SIG-M5 treated with dmso at 0.1 percent for 504 hours (cell line): ENCODE measurements around the gene ATP6V1B1.
A peak's percentile ranks its signal among the peaks of the same experiment; 100 is the strongest.
"Not testable (repeated sequence)": the region's sequence is repeated elsewhere in the genome, so short reads cannot be mapped to it uniquely, and the experiment has no call there.

Experiments
- DNase-seq: peaks from one replicate; lab custom pipeline; 2025; ENCODE audit not compliant: unreplicated experiment; lab: John Stamatoyannopoulos, UW

Gene ATP6V1B1

GRCh38 chr2:70987386-70987785 lies 51.7 kb downstream of the ATP6V1B1 start:
- DNase-seq: no peak

DNA sequence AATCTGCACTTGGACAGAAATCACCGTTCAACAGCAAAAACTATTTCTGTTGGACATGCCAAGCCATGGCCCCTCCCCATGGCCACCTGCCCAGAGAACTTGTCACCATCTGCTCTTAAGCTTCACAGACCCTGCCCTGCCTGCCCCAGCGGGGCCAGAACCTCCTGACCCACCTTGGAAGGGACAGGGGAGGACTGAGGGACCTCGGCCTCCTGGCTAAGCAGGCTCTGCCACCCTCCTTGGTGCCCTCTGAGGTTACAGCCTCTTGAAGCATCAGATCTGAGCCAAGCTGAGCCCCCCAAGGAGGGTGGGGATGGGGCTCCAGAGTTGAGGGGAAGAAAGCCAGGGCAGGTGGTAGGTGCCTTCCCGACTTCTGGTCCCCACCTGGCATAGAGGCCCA lies 52.5 kb downstream of the ATP6V1B1 start:
- no peak for DNase-seq

- no peak for DNase-seq
Observed at GRCh38 chr2:70988726-70989648, 53.3 kb downstream of the ATP6V1B1 start.

DNA sequence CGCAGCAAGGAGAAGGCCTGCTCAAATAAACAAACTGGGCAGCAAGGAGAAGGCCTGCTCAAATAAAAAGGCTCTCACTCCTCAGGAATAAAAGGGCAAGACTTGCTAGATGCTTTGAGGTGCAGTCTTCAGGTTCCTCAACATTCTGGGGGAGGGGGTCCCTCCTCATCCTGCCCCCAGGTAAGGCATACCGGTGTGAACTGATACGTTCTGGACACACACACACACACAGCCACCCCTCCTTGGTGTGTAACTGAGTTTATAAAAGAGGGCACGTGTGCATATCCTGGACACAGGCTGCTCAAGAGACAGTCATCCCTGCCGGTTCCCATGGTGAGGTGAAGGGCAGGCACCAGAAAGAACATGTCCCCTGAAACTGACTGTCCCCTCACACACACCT lies 54.5 kb downstream of the ATP6V1B1 start:
- no peak for DNase-seq

- DNase-seq: no peak
Observed at GRCh38 chr2:70991142-70991541, 55.4 kb downstream of the ATP6V1B1 start.

- no peak for DNase-seq
Observed at GRCh38 chr2:70991742-70992141, 56.0 kb downstream of the ATP6V1B1 start.

- DNase-seq: peak; percentile 9
Observed at GRCh38 chr2:70992945-70993853, 57.5 kb downstream of the ATP6V1B1 start.

- peak; percentile 9 for DNase-seq
Observed at GRCh38 chr2:70994009-70994698, 58.5 kb downstream of the ATP6V1B1 start.

- DNase-seq: peak; percentile 89
Observed at GRCh38 chr2:70994699-70995425, 59.2 kb downstream of the ATP6V1B1 start, which contains the start of gene TEX261. Gene TEX261 (minus strand): TSS chr2:70994873. CDS start chr2:70994757, 116 bp downstream.

- peak; percentile 58 for DNase-seq
Observed at GRCh38 chr2:70995426-70995729, 59.7 kb downstream of the ATP6V1B1 start.

DNA sequence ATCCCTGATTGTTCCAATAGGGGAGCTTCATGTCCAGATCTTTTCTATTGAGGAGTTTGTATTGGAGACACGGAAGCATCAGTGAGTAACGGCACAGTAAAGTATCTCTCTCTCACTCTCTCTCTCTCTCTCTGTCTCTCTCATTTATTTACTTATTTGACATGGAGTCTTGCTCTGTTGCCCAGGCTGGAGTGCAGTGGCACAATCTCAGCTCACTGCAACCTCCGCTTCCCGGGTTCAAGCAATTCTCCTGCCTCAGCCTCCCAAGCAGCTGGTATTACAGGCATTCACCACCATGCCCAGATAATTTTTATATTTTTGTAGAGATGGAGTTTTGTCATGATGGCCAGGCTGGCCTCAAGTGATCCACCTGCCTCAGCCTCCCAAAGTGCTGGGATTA lies 63.2 kb downstream of the ATP6V1B1 start:
- not testable (repeated sequence) for DNase-seq

GRCh38 chr2:70999362-70999761 lies 63.7 kb downstream of the ATP6V1B1 start:
- DNase-seq: no peak

- DNase-seq: not testable (repeated sequence)
Observed at GRCh38 chr2:70999931-71000330, 64.2 kb downstream of the ATP6V1B1 start.

DNA sequence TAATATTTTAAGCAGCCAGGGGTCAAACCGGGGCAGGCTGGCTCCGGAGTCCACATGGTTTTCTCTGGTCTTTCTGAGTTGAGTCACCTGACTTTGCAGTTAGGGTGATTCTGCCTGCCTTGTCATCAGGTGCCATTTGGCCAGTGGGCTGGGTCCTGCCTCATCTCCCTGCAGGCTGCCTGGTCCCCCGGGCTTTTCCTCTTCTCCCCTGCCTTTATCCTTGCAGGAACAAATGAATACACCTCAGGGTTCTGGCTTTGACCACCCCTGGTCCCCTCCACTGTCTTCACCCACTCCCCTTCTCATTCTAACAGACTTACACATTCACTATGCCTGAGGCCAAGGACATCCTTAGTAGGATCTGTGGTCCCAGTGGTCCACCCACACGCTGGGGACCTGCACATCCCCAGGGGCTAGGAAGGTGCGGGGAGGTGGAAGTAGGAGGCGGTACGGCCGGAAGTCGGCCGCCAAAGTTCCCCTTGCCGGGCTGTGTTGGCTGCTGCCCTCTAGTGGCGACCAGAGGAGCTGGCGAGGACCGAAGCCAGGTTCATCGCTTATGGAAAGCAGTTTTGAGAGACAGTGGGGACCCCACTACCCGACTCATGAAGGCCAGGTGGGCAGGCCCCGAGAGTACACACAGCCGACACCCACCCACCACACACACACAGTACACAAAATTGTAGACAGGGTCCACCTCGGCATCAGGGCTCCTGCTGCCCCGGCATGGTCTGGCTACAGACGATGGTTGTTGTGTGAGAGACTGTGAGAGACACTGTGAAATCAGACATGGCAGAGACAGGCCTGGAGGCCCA lies 65.3 kb downstream of the ATP6V1B1 start:
- peak; percentile 69 for DNase-seq

- DNase-seq: no peak
Observed at GRCh38 chr2:71001592-71001927, 65.9 kb downstream of the ATP6V1B1 start.

GRCh38 chr2:71001981-71002570 lies 66.4 kb downstream of the ATP6V1B1 start:
- no peak for DNase-seq

DNA sequence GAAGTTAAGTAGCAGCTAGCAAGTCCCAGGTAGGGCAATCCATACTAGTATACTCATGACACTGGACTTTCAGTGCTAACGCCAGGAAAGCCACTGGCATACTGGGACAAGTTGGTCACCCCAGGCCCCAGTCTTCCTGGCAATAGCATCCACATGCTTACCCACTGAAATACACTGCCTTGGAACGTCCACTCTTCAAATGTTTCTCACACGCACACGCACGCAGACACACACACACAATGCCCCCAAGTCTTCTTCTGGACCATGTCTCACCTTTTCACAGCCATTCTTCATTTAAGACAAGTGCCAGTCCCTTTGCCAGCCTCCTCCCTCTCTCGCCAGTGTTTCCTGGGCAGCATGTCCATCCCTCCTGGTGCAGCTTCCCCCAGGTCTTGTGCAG lies 67.7 kb downstream of the ATP6V1B1 start:
- no peak for DNase-seq

GRCh38 chr2:71003966-71004755 lies 68.5 kb downstream of the ATP6V1B1 start:
- DNase-seq: no peak

- no peak for DNase-seq
Observed at GRCh38 chr2:71004857-71005256, 69.2 kb downstream of the ATP6V1B1 start.
